Measurements from ENCODE around the gene ZBTB43. TPM values are rescaled to one million over a fixed set of nuclear protein-coding genes. Genes with fewer than 3 reads are reported as not detected.

Gene ZBTB43
- total RNA-seq, 4 donors from 2014 or later, result 12.1 to 25.1 (median 13.5) TPM

- no peak for DNase-seq
- TF ChIP-seq CTCF (IDR thresholded peaks at IDR 0.05) (no peak), POLR2A (IDR thresholded peaks at IDR 0.05) (no peak)
- Histone ChIP-seq H3K27me3 (no peaks in the 10 kb centered on the region), H3K36me3 (peaks cover 10 to 16% of the 10 kb centered on the region in 2 donors), H3K27ac (no peak overlapping the region), H3K4me1 (peaks cover 0 to 7% of the 10 kb centered on the region in 2 donors), H3K9me3 (no peaks in the 10 kb centered on the region), H3K4me3 (replicated peaks in 1 of 3) (no peak overlapping the region)
- 83 to 86% methylated on average over 9 of the region's 9 CpGs for WGBS, 2 donors
- intact Hi-C loops (cut with DNase I), result no loop called here
These were observed 72.6 kb downstream of the ZBTB43 start for GRCh38 chr9:126877418-126877817.

- Histone ChIP-seq H3K36me3 (peaks cover 10 to 16% of the 10 kb centered on the region in 2 donors), H3K27ac (no peak overlapping the region), H3K27me3 (no peaks in the 10 kb centered on the region), H3K4me1 (peaks cover 0 to 7% of the 10 kb centered on the region in 2 donors), H3K4me3 (replicated peaks in 1 of 3) (no peak overlapping the region), H3K9me3 (no peaks in the 10 kb centered on the region)
- DNase-seq, result no peak
- TF ChIP-seq POLR2A (IDR thresholded peaks at IDR 0.05) (no peak), CTCF (IDR thresholded peaks at IDR 0.05) (no peak)
- WGBS, 2 donors, result 90 to 91% methylated on average over 9 of the region's 9 CpGs
- intact Hi-C loops (cut with DNase I), result no loop called here
These were observed 74.4 kb downstream of the ZBTB43 start for GRCh38 chr9:126879288-126879687.

GRCh38 chr9:126880226-126880946, 75.5 kb downstream of the ZBTB43 start:
- no peak overlapping the region for H3K4me3 ChIP-seq (replicated peaks in 1 of 3)

GRCh38 chr9:126880947-126881332, 76.1 kb downstream of the ZBTB43 start:
- Histone ChIP-seq H3K27ac (no peak overlapping the region), H3K4me3 (replicated peaks in 1 of 3) (no peak overlapping the region), H3K9me3 (no peaks in the 10 kb centered on the region), H3K27me3 (no peaks in the 10 kb centered on the region), H3K4me1 (peaks cover 8 to 15% of the 10 kb centered on the region in 2 donors), H3K36me3 (peaks cover 10 to 16% of the 10 kb centered on the region in 2 donors)
- 86 to 90% methylated on average over 6 of the region's 6 CpGs for WGBS, 2 donors
- intact Hi-C loops (cut with DNase I), result no loop called here
- no peak for TF ChIP-seq CTCF (IDR thresholded peaks at IDR 0.05)
- no peak for TF ChIP-seq POLR2A (IDR thresholded peaks at IDR 0.05)
- DNase-seq, result no peak

More at GRCh38 chr9:126880226-126880946, 75.5 kb downstream of the ZBTB43 start:
- Histone ChIP-seq H3K36me3 (peaks cover 10 to 16% of the 10 kb centered on the region in 2 donors), H3K27ac (no peak overlapping the region), H3K9me3 (no peaks in the 10 kb centered on the region), H3K4me1 (peaks cover 4 to 9% of the 10 kb centered on the region in 2 donors), H3K27me3 (no peaks in the 10 kb centered on the region)
- WGBS, 2 donors, result 96 to 98% methylated on average over 17 to 22 of the region's 23 CpGs
- intact Hi-C loops (cut with DNase I), result no loop called here
- DNase-seq, result no peak
- TF ChIP-seq CTCF (IDR thresholded peaks at IDR 0.05) (no peak), POLR2A (IDR thresholded peaks at IDR 0.05) (no peak)

- WGBS, 2 donors, result 89 to 95% methylated on average over 11 of the region's 11 CpGs
- TF ChIP-seq CTCF (IDR thresholded peaks at IDR 0.05), result no peak
- no peak for TF ChIP-seq POLR2A (IDR thresholded peaks at IDR 0.05)
- Histone ChIP-seq H3K9me3 (no peaks in the 10 kb centered on the region), H3K4me3 (replicated peaks in 1 of 3) (no peak overlapping the region), H3K27me3 (no peaks in the 10 kb centered on the region), H3K27ac (no peak overlapping the region), H3K36me3 (peaks cover 10 to 16% of the 10 kb centered on the region in 2 donors), H3K4me1 (peaks cover 14 to 22% of the 10 kb centered on the region in 2 donors)
- intact Hi-C loops (cut with DNase I), result no loop called here
- no peak for DNase-seq
These were observed 77.9 kb downstream of the ZBTB43 start for GRCh38 chr9:126882746-126883145.

All from thyroid gland (tissue), 4 donors.